Stimulated activated CD4-positive, alpha-beta T cell treated with anti-CD3 and anti-CD28 coated beads, TNF-alpha, amount 100 ng/mL, for 48 hours (primary cell): ENCODE data around the gene ATP13A3.

ENCODE experiments used
- DNase-seq, 3 donors: peaks; one replicate each; pipeline ENCODE4 v3.0.0-alpha.2; 2020; ENCODE audit warnings: low read depth in 3 of 3

The ATP13A3 gene

GRCh38 chr3:194443901-194444300 is 42.9 kb downstream of the ATP13A3 start:
- DNase-seq: no peak

GRCh38 chr3:194440756-194441155 is 46.0 kb downstream of the ATP13A3 start:
- no peak for DNase-seq

- no peak for DNase-seq
These were observed 46.8 kb downstream of the ATP13A3 start for GRCh38 chr3:194439881-194440550.

- no peak for DNase-seq
These were observed 52.3 kb downstream of the ATP13A3 start for GRCh38 chr3:194434503-194434902.

- DNase-seq: no peak
These were observed 55.2 kb downstream of the ATP13A3 start for GRCh38 chr3:194431554-194431953.

- no peak for DNase-seq
These were observed 61.4 kb downstream of the ATP13A3 start for GRCh38 chr3:194425399-194425798.

GRCh38 chr3:194424953-194425352 is 61.8 kb downstream of the ATP13A3 start:
- DNase-seq: no peak

- no peak for DNase-seq
These were observed 62.4 kb downstream of the ATP13A3 start for GRCh38 chr3:194424373-194424772.

GRCh38 chr3:194423317-194423716 is 63.5 kb downstream of the ATP13A3 start:
- DNase-seq: no peak

GRCh38 chr3:194422188-194422587 is 64.6 kb downstream of the ATP13A3 start:
- no peak for DNase-seq

GRCh38 chr3:194418671-194419070 is 68.1 kb downstream of the ATP13A3 start:
- no peak for DNase-seq

- DNase-seq: no peak
These were observed 79.4 kb downstream of the ATP13A3 start for GRCh38 chr3:194407423-194407822.

- no peak for DNase-seq
These were observed 81.0 kb downstream of the ATP13A3 start for GRCh38 chr3:194405766-194406165.

GRCh38 chr3:194404365-194405140 is 82.2 kb downstream of the ATP13A3 start:
- DNase-seq: peak in 1 of 3 donors; percentile 51

- no peak for DNase-seq
These were observed 84.9 kb downstream of the ATP13A3 start for GRCh38 chr3:194401868-194402329.

- no peak for DNase-seq
These were observed 85.5 kb downstream of the ATP13A3 start for GRCh38 chr3:194401346-194401745.

GRCh38 chr3:194399874-194400411 is 86.9 kb downstream of the ATP13A3 start:
- DNase-seq: no peak

- no peak for DNase-seq
These were observed 87.6 kb downstream of the ATP13A3 start, which contains the start of gene GP5 for GRCh38 chr3:194399166-194399565. GP5 (minus strand) TSS chr3:194399266; CDS start chr3:194398282, 984 bp downstream.

GRCh38 chr3:194397757-194398312 is 89.0 kb downstream of the ATP13A3 start:
- no peak for DNase-seq

GRCh38 chr3:194396859-194397756 is 89.7 kb downstream of the ATP13A3 start:
- no peak for DNase-seq

- DNase-seq: no peak
These were observed 90.3 kb downstream of the ATP13A3 start for GRCh38 chr3:194396539-194396858.
